ACC112 (cell line): Measurements from ENCODE around the gene BICRA.

Source experiments
- H2AFZ ChIP-seq: fragments of 200-600 bp; sonication (generic); one replicate; pipeline ENCODE4 v1.6.0; 2017; ENCODE audit warnings: antibody characterized with exemption, low read length; ENCODE audit not compliant: unreplicated experiment
- H3K27ac ChIP-seq: fragments of 200-600 bp; sonication (generic); 2 replicates; pipeline ENCODE4 v1.5.1; 2014; ENCODE audit warnings: low read depth, mild to moderate bottlenecking, antibody characterized with exemption, low read length, moderate library complexity
- H3K27me3 ChIP-seq: fragments of 200-600 bp; sonication (generic); 2 replicates; pipeline ENCODE4 v1.6.1; 2014; ENCODE audit warnings: mild to moderate bottlenecking, antibody characterized with exemption, low read length, moderate library complexity, mixed read lengths; ENCODE audit not compliant: insufficient read depth
- H3K36me3 ChIP-seq: fragments of 200-600 bp; sonication (generic); 2 replicates; pipeline ENCODE4 v1.6.1; 2016; ENCODE audit warnings: mild to moderate bottlenecking, antibody characterized with exemption, low read length, moderate library complexity, mixed read lengths; ENCODE audit not compliant: insufficient read depth
- H3K4me1 ChIP-seq: fragments of 200-600 bp; sonication (generic); one replicate; pipeline ENCODE4 v1.6.1; 2016; ENCODE audit warnings: low read length, mixed read lengths; ENCODE audit not compliant: insufficient read depth, unreplicated experiment, control insufficient read depth
- H3K4me3 ChIP-seq: fragments of 200-600 bp; sonication (generic); 2 replicates; pipeline ENCODE4 v1.5.1; 2014; ENCODE audit warnings: mild to moderate bottlenecking, low read depth, low read length
- H3K79me2 ChIP-seq: fragments of 200-600 bp; sonication (generic); one replicate; pipeline ENCODE4 v1.6.0; 2016; ENCODE audit warnings: low read length; ENCODE audit not compliant: control insufficient read depth, unreplicated experiment, insufficient read depth

Gene BICRA

GRCh38 chr19:47603706-47604565, 5.0 kb upstream of the BICRA start:
- Histone ChIP-seq H3K27me3 (no peaks in the 10 kb centered on the region), H3K79me2 (peaks cover 6% of the 10 kb centered on the region), H3K4me1 (no peaks in the 10 kb centered on the region), H3K4me3 (no peak overlapping the region), H2AFZ (no peak overlapping the region), H3K27ac (no peak overlapping the region), H3K36me3 (no peaks in the 10 kb centered on the region; the same call in 1 of the 2 replicates)

- Histone ChIP-seq H2AFZ (no peak overlapping the region), H3K27me3 (no peaks in the 10 kb centered on the region), H3K36me3 (no peaks in the 10 kb centered on the region; the same call in 1 of the 2 replicates), H3K27ac (peak overlapping the region; percentile 86), H3K79me2 (peaks cover 38% of the 10 kb centered on the region), H3K4me3 (peak overlapping the region; percentile 92), H3K4me1 (peaks cover 8% of the 10 kb centered on the region)
These were observed 1.3 kb upstream of the BICRA start for GRCh38 chr19:47607564-47608073.

DNA sequence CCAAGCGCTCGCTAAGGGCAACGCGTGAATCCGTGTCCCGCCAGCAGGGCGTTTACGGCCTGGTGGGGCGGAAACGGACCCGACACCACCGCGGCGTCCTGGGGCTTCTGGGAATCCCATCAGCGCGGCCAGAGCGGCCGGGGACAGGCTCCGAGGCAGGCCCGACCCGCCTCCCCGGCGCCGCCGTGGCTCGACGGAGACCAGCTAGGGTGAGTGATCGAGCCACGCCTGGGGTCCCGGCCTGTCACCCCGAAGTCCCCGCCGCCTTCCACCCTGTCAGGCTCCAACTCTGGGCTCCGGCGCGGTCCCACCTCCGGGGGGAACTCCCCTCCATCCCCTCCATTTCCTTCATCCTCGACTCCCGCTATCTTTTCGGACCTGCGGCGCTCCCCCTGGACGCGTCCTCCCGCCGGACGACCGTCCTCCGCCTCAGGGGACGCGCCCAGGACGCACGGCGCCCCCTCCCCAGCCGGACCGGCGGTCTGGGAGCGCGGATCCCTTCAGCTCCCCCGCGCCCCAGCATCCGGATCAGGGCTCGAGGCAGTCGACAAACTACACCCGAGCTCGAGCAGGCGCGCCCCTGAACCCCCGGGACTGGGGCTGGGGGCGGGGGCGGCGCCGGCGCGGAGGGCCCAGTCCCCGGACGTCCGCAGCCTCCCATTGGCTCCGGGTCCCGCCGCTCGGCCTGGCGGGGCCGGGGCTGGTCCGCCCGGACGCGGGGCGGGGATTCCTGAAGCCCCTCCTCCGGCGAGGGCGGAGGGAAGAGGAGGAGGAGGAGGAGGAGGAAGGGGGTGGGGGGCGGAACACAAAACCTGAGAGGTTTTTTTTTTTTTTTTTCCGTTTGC, 638 bp upstream of the BICRA start:
- no peaks in the 10 kb centered on the region for H3K27me3 ChIP-seq
- H3K4me1 ChIP-seq, result peaks cover 15% of the 10 kb centered on the region
- peak overlapping the region; percentile 72 for H2AFZ ChIP-seq
- no peaks in the 10 kb centered on the region; the same call in 1 of the 2 replicates for H3K36me3 ChIP-seq
- H3K79me2 ChIP-seq, result peaks cover 45% of the 10 kb centered on the region
- peak overlapping the region; percentile 92 for H3K4me3 ChIP-seq
- H3K27ac ChIP-seq, result peak overlapping the region; percentile 86

- H3K27me3 ChIP-seq, result no peaks in the 10 kb centered on the region
- H3K4me1 ChIP-seq, result peaks cover 18% of the 10 kb centered on the region
- no peak overlapping the region for H2AFZ ChIP-seq
- H3K4me3 ChIP-seq, result peak overlapping the region; percentile 89
- peak overlapping the region; percentile 62 for H3K27ac ChIP-seq
- peaks cover 64% of the 10 kb centered on the region for H3K79me2 ChIP-seq
- no peaks in the 10 kb centered on the region; the same call in 1 of the 2 replicates for H3K36me3 ChIP-seq
These were observed 1.3 kb downstream of the BICRA start for GRCh38 chr19:47609906-47610894.

DNA sequence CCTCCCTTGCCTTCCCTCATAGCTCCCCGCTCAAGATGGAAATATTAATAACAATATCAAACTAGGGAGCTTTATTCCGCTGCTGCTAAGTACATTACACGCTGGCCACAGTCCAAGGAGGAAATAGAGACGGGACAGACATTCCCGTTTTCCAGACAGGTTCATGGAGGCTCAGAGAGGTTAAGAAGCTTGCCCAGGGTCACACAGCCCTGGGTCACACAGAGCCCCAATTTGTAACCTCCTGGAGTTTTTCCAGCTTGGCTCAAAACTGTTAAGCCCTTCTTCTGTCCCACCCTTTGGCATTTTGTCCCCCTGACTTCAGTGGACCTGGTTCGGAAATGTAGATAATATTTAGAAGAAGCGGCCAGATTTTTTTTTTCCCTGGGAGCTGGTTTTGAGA, 2.0 kb downstream of the BICRA start:
- Histone ChIP-seq H3K36me3 (no peaks in the 10 kb centered on the region; the same call in 1 of the 2 replicates), H3K79me2 (peaks cover 71% of the 10 kb centered on the region), H2AFZ (no peak overlapping the region), H3K27ac (peak overlapping the region; percentile 62; the same call in 1 of the 2 replicates), H3K27me3 (no peaks in the 10 kb centered on the region), H3K4me3 (peak overlapping the region; percentile 89), H3K4me1 (peaks cover 18% of the 10 kb centered on the region)

GRCh38 chr19:47613165-47614020, 4.5 kb downstream of the BICRA start:
- no peak overlapping the region for H3K27ac ChIP-seq
- no peaks in the 10 kb centered on the region for H3K27me3 ChIP-seq
- H3K4me3 ChIP-seq, result no peak overlapping the region; the same call in 1 of the 2 replicates
- H3K36me3 ChIP-seq, result no peaks in the 10 kb centered on the region
- H2AFZ ChIP-seq, result no peak overlapping the region
- H3K79me2 ChIP-seq, result peaks cover 79% of the 10 kb centered on the region
- H3K4me1 ChIP-seq, result peaks cover 18% of the 10 kb centered on the region

GRCh38 chr19:47614021-47614295, 5.0 kb downstream of the BICRA start:
- Histone ChIP-seq H3K27me3 (no peaks in the 10 kb centered on the region), H3K4me1 (peaks cover 18% of the 10 kb centered on the region), H3K4me3 (no peak overlapping the region), H3K36me3 (no peaks in the 10 kb centered on the region), H3K27ac (no peak overlapping the region), H3K79me2 (peaks cover 83% of the 10 kb centered on the region), H2AFZ (no peak overlapping the region)

DNA sequence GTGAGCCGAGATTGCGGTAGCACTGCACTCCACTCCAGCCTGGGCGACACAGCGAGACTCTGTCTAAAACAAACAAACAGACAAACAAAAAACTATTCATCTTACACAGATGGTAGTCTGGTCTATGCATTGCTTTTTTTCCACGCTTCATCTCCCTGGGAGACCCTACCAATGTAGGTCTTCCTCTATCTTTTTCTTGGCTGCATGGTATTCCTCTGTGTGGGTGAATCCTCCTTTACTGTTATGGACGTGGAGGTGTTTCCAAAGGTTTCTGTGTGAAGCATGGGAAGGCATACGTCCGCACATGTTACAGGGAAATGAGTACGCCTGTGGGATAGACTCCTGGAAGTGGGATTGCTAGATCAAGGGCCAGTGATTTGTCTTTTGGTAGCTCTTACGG, 5.6 kb downstream of the BICRA start:
- H3K27ac ChIP-seq, result no peak overlapping the region
- H3K4me1 ChIP-seq, result peaks cover 18% of the 10 kb centered on the region

GRCh38 chr19:47615230-47615629, 6.3 kb downstream of the BICRA start:
- Histone ChIP-seq H3K27ac (no peak overlapping the region), H3K79me2 (peaks cover 85% of the 10 kb centered on the region), H3K27me3 (no peaks in the 10 kb centered on the region), H3K4me3 (no peak overlapping the region), H3K4me1 (peaks cover 18% of the 10 kb centered on the region), H3K36me3 (no peaks in the 10 kb centered on the region), H2AFZ (no peak overlapping the region)

More for the DNA sequence above, 5.6 kb downstream of the BICRA start:
- H3K79me2 ChIP-seq, result peaks cover 85% of the 10 kb centered on the region
- H3K4me3 ChIP-seq, result no peak overlapping the region
- H2AFZ ChIP-seq, result no peak overlapping the region
- H3K27me3 ChIP-seq, result no peaks in the 10 kb centered on the region
- no peaks in the 10 kb centered on the region for H3K36me3 ChIP-seq
